ENCODE measurements around the gene HGFAC.

The HGFAC gene

GRCh38 chr4:3436048-3436797 is 5.5 kb upstream of the HGFAC start:
- Histone ChIP-seq H3K4me3 (replicated peaks; ENCODE audit: insufficient read depth, low read length) (no peak overlapping the region), H3K27ac (replicated peaks) (no peak overlapping the region), H3K27me3 (ENCODE audit: insufficient read depth, poor library complexity, severe bottlenecking) (no peaks in the 10 kb centered on the region)
- DNase-seq (ENCODE audit: low read depth in 1 of 2, low spot score in 1 of 2) = no peak
- TF ChIP-seq CTCF (IDR thresholded peaks at IDR 0.05; ENCODE audit: insufficient read depth, low read length) (no peak), REST (IDR thresholded peaks at IDR 0.05; ENCODE audit: insufficient replicate concordance, low read depth) (no peak)

DNA sequence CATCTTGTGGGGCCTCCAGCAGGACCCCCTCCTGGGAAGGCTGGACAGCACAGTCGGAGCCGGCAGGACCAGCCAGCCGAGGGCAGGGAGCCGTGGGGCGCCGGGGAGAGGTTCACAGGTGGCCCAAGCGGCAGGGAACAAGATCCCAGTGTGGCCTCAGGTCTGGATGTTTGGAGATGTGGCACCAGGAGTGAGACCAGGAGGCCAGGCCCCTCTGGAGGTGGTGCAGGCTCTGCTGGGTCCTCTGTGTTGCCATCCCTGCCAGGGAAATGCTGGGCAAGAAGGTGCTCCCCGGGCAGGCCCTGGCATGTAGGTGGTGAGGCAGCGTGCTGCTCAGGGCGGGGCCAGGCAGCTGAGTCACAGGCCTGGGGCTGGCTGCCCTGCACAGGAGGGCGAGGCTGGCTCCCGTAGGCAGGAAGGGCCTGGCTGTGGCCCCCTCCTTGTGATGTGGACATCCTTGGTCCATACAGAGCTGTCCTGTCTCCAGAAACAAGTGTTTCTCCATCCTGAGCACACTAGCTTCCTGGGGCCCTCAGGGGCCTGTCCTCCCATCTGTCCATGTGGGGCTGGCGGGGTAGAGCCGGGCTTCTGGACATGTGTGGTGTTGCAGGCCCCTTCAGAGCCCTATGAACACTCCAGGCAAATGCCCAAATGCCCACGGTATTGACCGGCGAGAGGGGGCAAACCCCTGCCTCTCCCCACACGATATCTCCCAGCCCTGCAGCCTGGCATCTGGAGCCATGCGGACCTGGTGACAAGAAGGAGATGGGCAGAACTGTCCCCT is 4.8 kb upstream of the HGFAC start:
- Histone ChIP-seq H3K4me3 (replicated peaks; ENCODE audit: insufficient read depth, low read length) (no peak overlapping the region), H3K27ac (replicated peaks) (no peak overlapping the region), H3K27me3 (ENCODE audit: insufficient read depth, poor library complexity, severe bottlenecking) (no peaks in the 10 kb centered on the region)
- no peak for DNase-seq (ENCODE audit: low read depth in 1 of 2, low spot score in 1 of 2)
- TF ChIP-seq SPI1 (IDR thresholded peaks at IDR 0.05; ENCODE audit: borderline replicate concordance, low read depth) (no peak), CTCF (IDR thresholded peaks at IDR 0.05; ENCODE audit: insufficient read depth, low read length) (no peak), POLR2AphosphoS5 (IDR thresholded peaks at IDR 0.05; ENCODE audit: low read depth) (no peak), REST (IDR thresholded peaks at IDR 0.05; ENCODE audit: insufficient replicate concordance, low read depth) (no peak), GABPA (IDR thresholded peaks at IDR 0.05; ENCODE audit: low read depth) (no peak)

- no peak for TF ChIP-seq GABPA (IDR thresholded peaks at IDR 0.05; ENCODE audit: low read depth)
- TF ChIP-seq SPI1 (IDR thresholded peaks at IDR 0.05; ENCODE audit: borderline replicate concordance, low read depth) = no peak
- no peak for TF ChIP-seq CTCF (IDR thresholded peaks at IDR 0.05; ENCODE audit: insufficient read depth, low read length)
- TF ChIP-seq REST (IDR thresholded peaks at IDR 0.05; ENCODE audit: insufficient replicate concordance, low read depth) = no peak
- TF ChIP-seq POLR2AphosphoS5 (IDR thresholded peaks at IDR 0.05; ENCODE audit: low read depth) = no peak
- H3K27ac ChIP-seq (replicated peaks) = no peak overlapping the region
- DNase-seq (ENCODE audit: low read depth in 1 of 2, low spot score in 1 of 2) = no peak
- no peak overlapping the region for H3K4me3 ChIP-seq (replicated peaks; ENCODE audit: insufficient read depth, low read length)
- H3K27me3 ChIP-seq (ENCODE audit: insufficient read depth, poor library complexity, severe bottlenecking) = no peaks in the 10 kb centered on the region
Measured at GRCh38 chr4:3437582-3437936, 4.2 kb upstream of the HGFAC start.
